OCI-LY7 (cell line): ENCODE measurements around the gene KRTAP10-10. TPM values are rescaled to one million over a fixed set of nuclear protein-coding genes. Genes with fewer than 3 reads are reported as not detected.
"Not testable (repeated sequence)": the region's sequence is repeated elsewhere in the genome, so short reads cannot be mapped to it uniquely, and the experiment has no call there.

Experiments
- BruUV-seq: library from RNA; stranded (reverse); fragments of 400-500 nt; replicated peaks from 2 replicates; lab custom pipeline; 2021; lab: Mats Ljungman, UMichigan
- CTCF ChIA-PET: fragments of 300-600 bp; sonication (Branson Sonifier 250); formaldehyde crosslinking; loops from one replicate; lab custom pipeline; 2022; ENCODE audit warnings: antibody characterized with exemption; ENCODE audit not compliant: unreplicated experiment; lab: Charles Lee
- POLR2A ChIA-PET: fragments of 300-600 bp; sonication (Branson Sonifier 250); formaldehyde crosslinking; loops from one replicate; lab custom pipeline; 2022; ENCODE audit warnings: antibody characterized with exemption; lab: Charles Lee
- DNase-seq: peaks from one replicate; pipeline ENCODE4 v3.0.0-alpha.2; 2015; ENCODE audit warnings: low spot score
- H2AFZ ChIP-seq: fragments of 200-600 bp; sonication (generic), shearing (Covaris generic); 2 replicates; pipeline ENCODE4 v1.6.1; 2014; ENCODE audit warnings: mild to moderate bottlenecking, antibody characterized with exemption, low read length, moderate library complexity
- H3K27ac ChIP-seq: fragments of 200-600 bp; sonication (generic); 2 replicates; pipeline ENCODE4 v1.5.1; 2014; ENCODE audit warnings: mixed run types, low read depth, mild to moderate bottlenecking, moderate library complexity, low read length, inconsistent platforms; ENCODE audit not compliant: poor library complexity, severe bottlenecking
- H3K36me3 ChIP-seq: fragments of 200-600 bp; sonication (generic); 2 replicates; pipeline ENCODE4 v1.6.1; 2014; ENCODE audit warnings: mild to moderate bottlenecking, antibody characterized with exemption, low read length, moderate library complexity, mixed read lengths; ENCODE audit not compliant: insufficient read depth
- H3K4me1 ChIP-seq: fragments of 200-600 bp; sonication (generic); 2 replicates; pipeline ENCODE4 v1.5.1; 2014; ENCODE audit warnings: mild to moderate bottlenecking, low read length; ENCODE audit not compliant: insufficient read depth, poor library complexity, severe bottlenecking
- H3K4me2 ChIP-seq: fragments of 200-600 bp; sonication (generic); 2 replicates; pipeline ENCODE4 v1.6.1; 2014; ENCODE audit warnings: mild to moderate bottlenecking, low read length
- H3K4me3 ChIP-seq: fragments of 200-600 bp; sonication (generic); 2 replicates; pipeline ENCODE4 v1.5.1; 2014; ENCODE audit warnings: mild to moderate bottlenecking, low read depth, low read length; ENCODE audit not compliant: poor library complexity, severe bottlenecking
- H3K79me2 ChIP-seq: fragments of 200-600 bp; sonication (generic); 2 replicates; pipeline ENCODE4 v1.6.1; 2016; ENCODE audit warnings: low read depth, mild to moderate bottlenecking, low read length, moderate library complexity, mixed read lengths; ENCODE audit not compliant: insufficient read depth
- H3K9me2 ChIP-seq: fragments of 200-600 bp; sonication (generic); 2 replicates; pipeline ENCODE4 v1.6.1; 2016; ENCODE audit warnings: mild to moderate bottlenecking, low read length, mixed read lengths; ENCODE audit not compliant: insufficient read depth
- H3K9me3 ChIP-seq: fragments of 200-600 bp; sonication (generic); 2 replicates; pipeline ENCODE4 v1.6.1; 2014; ENCODE audit warnings: mild to moderate bottlenecking, mixed run types, low read length, mixed read lengths
- H4K20me1 ChIP-seq: fragments of 200-600 bp; sonication (generic); 2 replicates; pipeline ENCODE4 v1.6.1; 2014; ENCODE audit warnings: mild to moderate bottlenecking, antibody characterized with exemption, low read length, moderate library complexity, mixed read lengths; ENCODE audit not compliant: insufficient read depth
- CTCF ChIP-seq: fragments of 200-600 bp; sonication (generic); conservative IDR thresholded peaks from 2 replicates; pipeline ENCODE4 v1.5.1; 2014; ENCODE audit warnings: mild to moderate bottlenecking, antibody characterized with exemption, low read length, moderate library complexity, mixed read lengths
- EZH2phosphoT487 ChIP-seq: fragments of 200-600 bp; sonication (generic); IDR thresholded peaks from 2 replicates; pipeline ENCODE4 v1.6.1; 2018; ENCODE audit warnings: low read depth, borderline replicate concordance, mild to moderate bottlenecking, mixed run types, antibody characterized with exemption, low read length, moderate library complexity, mixed read lengths
- intact Hi-C: fragments of 100-400 bp; cut with micrococcal nuclease; formaldehyde crosslinking; loops from one replicate; pipeline ENCODE4 v1.10.0; 2022; ENCODE audit not compliant: unreplicated experiment
- total RNA-seq, 2 experiments: library from RNA; depleted of rRNA in 1 of 2; stranded (reverse); fragments of >200 nt in 1 of 2; shearing (Covaris generic) in 1 of 2; gene quantifications; 2 replicates each; pipeline ENCODE4 v1.2.3, GENCODE V29; 2014 to 2022

Gene KRTAP10-10
- total RNA-seq, 2 experiments from 2014 or later: not detected

GRCh38 chr21:44644878-44645277 lies 7.7 kb downstream of the KRTAP10-10 start:
- no peak for DNase-seq
- H3K27ac ChIP-seq: no peak overlapping the region
- H3K9me3 ChIP-seq: peaks cover 7% of the 10 kb centered on the region
- H4K20me1 ChIP-seq: no peaks in the 10 kb centered on the region
- no peak overlapping the region for H3K4me3 ChIP-seq
- no peaks in the 10 kb centered on the region for H3K79me2 ChIP-seq
- no peaks in the 10 kb centered on the region for H3K36me3 ChIP-seq
- intact Hi-C loops: no loop called here
- no peak overlapping the region for H3K4me2 ChIP-seq
- ChIA-PET CTCF (no interaction called here), POLR2A (interaction anchor here (0.6 kb wide), 1 partner anchor 1066 kb away, joined by 3 read pairs; no protein-coding TSS in a partner anchor)
- H3K9me2 ChIP-seq: no peaks in the 10 kb centered on the region
- TF ChIP-seq CTCF: no peak
- TF ChIP-seq EZH2phosphoT487: no peak
- no TSS peak for BruUV-seq
- H3K4me1 ChIP-seq: no peaks in the 10 kb centered on the region
- no peak overlapping the region for H2AFZ ChIP-seq

- H3K9me2 ChIP-seq, H4K20me1 ChIP-seq, H3K36me3 ChIP-seq, BruUV-seq, H3K4me1 ChIP-seq, H3K27ac ChIP-seq, DNase-seq, H3K4me3 ChIP-seq, intact Hi-C loops, POLR2A ChIA-PET, H2AFZ ChIP-seq, H3K4me2 ChIP-seq, H3K9me3 ChIP-seq, CTCF ChIA-PET, H3K79me2 ChIP-seq: not testable (repeated sequence)
Observed at GRCh38 chr21:44646366-44647221, 9.4 kb downstream of the KRTAP10-10 start, which contains the start of gene KRTAP10-11. Gene KRTAP10-11, plus strand, starts transcription at chr21:44646414. Its CDS starts 45 bp downstream, at chr21:44646459.

- Histone ChIP-seq H3K4me1 (no peaks in the 10 kb centered on the region), H3K9me3 (peaks cover 7% of the 10 kb centered on the region), H2AFZ (no peak overlapping the region), H3K36me3 (no peaks in the 10 kb centered on the region), H4K20me1 (no peaks in the 10 kb centered on the region), H3K4me3 (no peak overlapping the region), H3K9me2 (no peaks in the 10 kb centered on the region), H3K27ac (no peak overlapping the region), H3K79me2 (no peaks in the 10 kb centered on the region), H3K4me2 (no peak overlapping the region)
- ChIA-PET POLR2A (no interaction called here), CTCF (no interaction called here)
- TF ChIP-seq EZH2phosphoT487: no peak
- TF ChIP-seq CTCF: no peak
- no TSS peak for BruUV-seq
- no peak for DNase-seq
- intact Hi-C loops: no loop called here
Observed at GRCh38 chr21:44647222-44647552, 10.0 kb downstream of the KRTAP10-10 start.
